GM12878 (cell line): ENCODE results near the gene SLC3A2. TPM values are rescaled to one million over a fixed set of nuclear protein-coding genes. Genes with fewer than 3 reads are reported as not detected.
A peak's percentile ranks its signal among the peaks of the same experiment; 100 is the strongest.

Experiments used
- ATAC-seq: fragments of 200-7000 bp; cut with Tn5 transposase; 3 replicates; pipeline ENCODE4 v1.9.1; 2020; ENCODE audit warnings: mild to moderate bottlenecking, moderate library complexity
- BruUV-seq: library from RNA; stranded (reverse); fragments of 400-500 nt; replicated peaks from 2 replicates; lab custom pipeline; 2021; lab: Mats Ljungman, UMichigan
- CTCF ChIA-PET: fragments of 300-600 bp; sonication (Branson Sonifier 250); formaldehyde crosslinking; extraction: SDS; loops from one replicate; lab custom pipeline; 2021; ENCODE audit warnings: inconsistent platforms; lab: Yijun Ruan, JAX
- POLR2A ChIA-PET: fragments of 350-600 bp; formaldehyde crosslinking; extraction: SDS; loops from one replicate; lab custom pipeline; 2021; ENCODE audit warnings: inconsistent platforms; lab: Charles Lee
- RAD21 ChIA-PET: fragments of 300-600 bp; sonication (Branson Sonifier 250); formaldehyde crosslinking; loops from one replicate; lab custom pipeline; 2023; ENCODE audit warnings: antibody characterized with exemption; ENCODE audit not compliant: unreplicated experiment; lab: Charles Lee
- SMC1A ChIA-PET: fragments of 300-600 bp; sonication (Branson Sonifier 250); formaldehyde crosslinking; loops from one replicate; lab custom pipeline; 2023; ENCODE audit not compliant: unreplicated experiment, uncharacterized antibody; lab: Charles Lee
- DNase-seq: peaks from one replicate; pipeline ENCODE4 v3.0.0-alpha.2; 2011; ENCODE audit warnings: low read depth, low spot score
- FAIRE-seq: peaks from 3 replicates; lab custom pipeline; 2011; peaks lifted over from hg19 to GRCh38; lab: Jason Lieb, UNC
- H2AFZ ChIP-seq: 2 replicates; pipeline ENCODE4 v1.6.0; 2011; ENCODE audit warnings: low read depth, low read length, control low read depth; ENCODE audit not compliant: control insufficient read depth
- H3K27ac ChIP-seq: 2 replicates; pipeline ENCODE4 v1.5.1; 2011; ENCODE audit warnings: control low read depth; ENCODE audit not compliant: control insufficient read depth, insufficient read depth
- H3K27me3 ChIP-seq, 2 experiments: replicated peaks in 1 of 2; 2 replicates each; pipeline versions ENCODE4 v1.6.0 to v1.6.1; 2011; ENCODE audit warnings: low read length in 1 of 2; ENCODE audit not compliant: control insufficient read depth in 2 of 2, insufficient read depth in 2 of 2
- H3K36me3 ChIP-seq, 2 experiments: 2 replicates each; pipeline ENCODE4 v1.5.1; 2011; ENCODE audit warnings: low read length in 1 of 2; ENCODE audit not compliant: control insufficient read depth in 2 of 2, insufficient read depth in 2 of 2
- H3K4me1 ChIP-seq: 2 replicates; pipeline ENCODE4 v1.6.1; 2011; ENCODE audit warnings: mild to moderate bottlenecking, low read length, moderate library complexity, mixed read lengths; ENCODE audit not compliant: control insufficient read depth, insufficient read depth
- H3K4me2 ChIP-seq: 2 replicates; pipeline ENCODE4 v1.6.0; 2011; ENCODE audit warnings: control low read depth; ENCODE audit not compliant: control insufficient read depth, insufficient read depth
- H3K4me3 ChIP-seq: fragments of 200-600 bp; sonication (generic); 2 replicates; pipeline ENCODE4 v1.5.1; 2016
- H3K79me2 ChIP-seq: 2 replicates; pipeline ENCODE4 v1.6.0; 2011; ENCODE audit warnings: low read length; ENCODE audit not compliant: control insufficient read depth, insufficient read depth
- H3K9ac ChIP-seq: 2 replicates; pipeline ENCODE4 v1.8.0; 2011; ENCODE audit warnings: low read length, control low read depth, mixed read lengths; ENCODE audit not compliant: control insufficient read depth, insufficient read depth
- H3K9me3 ChIP-seq: replicated peaks from 3 replicates; pipeline ENCODE4 v1.5.1; 2011; ENCODE audit warnings: mild to moderate bottlenecking, low read length; ENCODE audit not compliant: control insufficient read depth, insufficient read depth
- H4K20me1 ChIP-seq: 2 replicates; pipeline ENCODE4 v1.6.0; 2011; ENCODE audit not compliant: control insufficient read depth, insufficient read depth
- ATF2 ChIP-seq: IDR thresholded peaks from 2 replicates; pipeline ENCODE4 v1.6.1; 2012; ENCODE audit warnings: low read length, inconsistent platforms
- ATF3 ChIP-seq: IDR thresholded peaks from 2 replicates; pipeline ENCODE4 v1.6.1; 2011; ENCODE audit warnings: low read depth, mild to moderate bottlenecking, low read length, moderate library complexity, borderline replicate concordance; ENCODE audit errors: extremely low read depth
- CBFB ChIP-seq: IDR thresholded peaks from 2 replicates; pipeline ENCODE4 v1.6.1; 2016; ENCODE audit warnings: antibody characterized with exemption, low read depth
- CREM ChIP-seq: IDR thresholded peaks from 2 replicates; pipeline ENCODE4 v1.6.1; 2014; ENCODE audit warnings: antibody characterized with exemption, low read depth
- EP300 ChIP-seq, 2 experiments: fragments of 150-350 bp in 1 of 2; IDR thresholded peaks; 2 replicates each; pipeline ENCODE4 v1.6.1; 2011 to 2012; ENCODE audit warnings: low read depth in 2 of 2, low read length in 2 of 2, borderline replicate concordance in 1 of 2, improper control_type of control experiment in 1 of 2, inconsistent platforms in 1 of 2; ENCODE audit not compliant: control insufficient read depth in 1 of 2
- HSF1 ChIP-seq: fragments of 150-350 bp; IDR thresholded peaks from 2 replicates; pipeline ENCODE4 v1.6.1; 2014; ENCODE audit warnings: mild to moderate bottlenecking, low read depth, low read length
- JUNB ChIP-seq: IDR thresholded peaks from 2 replicates; pipeline ENCODE4 v1.6.1; 2016; ENCODE audit warnings: antibody characterized with exemption, mild to moderate bottlenecking
- MYB ChIP-seq: fragments of 150-350 bp; IDR thresholded peaks from 2 replicates; pipeline ENCODE4 v1.6.1; 2014; ENCODE audit warnings: mild to moderate bottlenecking, low read depth, low read length, borderline replicate concordance
- NFIC ChIP-seq: IDR thresholded peaks from 2 replicates; pipeline ENCODE4 v1.6.1; 2012; ENCODE audit warnings: low read depth, mild to moderate bottlenecking, inconsistent platforms, low read length, moderate library complexity
- NFYA ChIP-seq: IDR thresholded peaks from 2 replicates; pipeline ENCODE4 v1.6.1; 2011; ENCODE audit warnings: low read depth, mild to moderate bottlenecking, low read length, improper control_type of control experiment, borderline replicate concordance
- PAX5 ChIP-seq: IDR thresholded peaks from 2 replicates; pipeline ENCODE4 v1.6.1; 2011; ENCODE audit warnings: low read depth, low read length, borderline replicate concordance
- TARDBP ChIP-seq: IDR thresholded peaks from 2 replicates; pipeline ENCODE4 v1.6.1; 2016; ENCODE audit warnings: borderline replicate concordance
- WRNIP1 ChIP-seq: IDR thresholded peaks from 2 replicates; pipeline ENCODE4 v1.6.1; 2011; ENCODE audit warnings: low read depth, low read length, improper control_type of control experiment, borderline replicate concordance
- ZBED1 ChIP-seq: IDR thresholded peaks from 2 replicates; pipeline ENCODE4 v1.6.1; 2016; ENCODE audit warnings: borderline replicate concordance
- ZBTB4 ChIP-seq: fragments of 450-650 bp; formaldehyde crosslinking; IDR thresholded peaks from 2 replicates; pipeline ENCODE4 v1.4.0; 2022; ENCODE audit warnings: mild to moderate bottlenecking, moderate library complexity
- ZNF217 ChIP-seq: fragments of 450-650 bp; IDR thresholded peaks from 2 replicates; pipeline ENCODE4 v1.6.1; 2017; ENCODE audit warnings: antibody characterized with exemption, mild to moderate bottlenecking
- WGBS: methylation state at CpG from one replicate; pipeline ENCODE4 v1.1.6; 2016; ENCODE audit warnings: low lambda C conversion rate; ENCODE audit not compliant: insufficient replicate concordance, insufficient coverage; ENCODE audit errors: missing lambda C conversion rate; 5-methylcytosine and 5-hydroxymethylcytosine counted together
- in situ Hi-C: fragments of 300-500 bp; cut with MboI; formaldehyde crosslinking; loops from 9 replicates; pipeline ENCODE4 v1.14.3; 2018; ENCODE audit warnings: mixed read lengths
- intact Hi-C: fragments of 100-400 bp; cut with micrococcal nuclease; formaldehyde crosslinking; loops from one replicate; pipeline ENCODE4 v1.14.2; 2022; ENCODE audit not compliant: unreplicated experiment
- polyA plus RNA-seq, 11 experiments: library from polyadenylated mRNA; depleted of rRNA in 4 of 11; unstranded in 6 of 11; stranded (reverse) in 5 of 11; fragments of >200 nt; fragmentation: Nextera tagmentation in 4 of 11; fragmentation: Illumina TruSeq in 1 of 11; extraction: Ambion mirVana in 4 of 11; extraction: Trizol in 1 of 11; gene quantifications; 1 replicate in 1 of 11; 2 replicates in 10 of 11; pipeline versions ENCODE4 v1.2.1 to v1.2.3, GENCODE V29; 2011 to 2016; ENCODE audit warnings: inconsistent platforms in 2 of 11, missing spikeins in 2 of 11, low read depth in 1 of 11
- total RNA-seq, 4 experiments: library from RNA; depleted of rRNA in 3 of 4; stranded (reverse); fragments of >200 nt in 3 of 4; fragmentation: Illumina TruSeq in 1 of 4; extraction: Trizol in 1 of 4; gene quantifications; 2 replicates each; pipeline versions ENCODE4 v1.2.1 to v1.2.3, GENCODE V29; 2013 to 2021

Gene SLC3A2
- total and polyA plus RNA-seq, 10 of the 15 experiments (the other 5 are each of a cell fraction or from before 2014, with no cell fraction given): 6.9 to 158 (median 106) TPM

DNA sequence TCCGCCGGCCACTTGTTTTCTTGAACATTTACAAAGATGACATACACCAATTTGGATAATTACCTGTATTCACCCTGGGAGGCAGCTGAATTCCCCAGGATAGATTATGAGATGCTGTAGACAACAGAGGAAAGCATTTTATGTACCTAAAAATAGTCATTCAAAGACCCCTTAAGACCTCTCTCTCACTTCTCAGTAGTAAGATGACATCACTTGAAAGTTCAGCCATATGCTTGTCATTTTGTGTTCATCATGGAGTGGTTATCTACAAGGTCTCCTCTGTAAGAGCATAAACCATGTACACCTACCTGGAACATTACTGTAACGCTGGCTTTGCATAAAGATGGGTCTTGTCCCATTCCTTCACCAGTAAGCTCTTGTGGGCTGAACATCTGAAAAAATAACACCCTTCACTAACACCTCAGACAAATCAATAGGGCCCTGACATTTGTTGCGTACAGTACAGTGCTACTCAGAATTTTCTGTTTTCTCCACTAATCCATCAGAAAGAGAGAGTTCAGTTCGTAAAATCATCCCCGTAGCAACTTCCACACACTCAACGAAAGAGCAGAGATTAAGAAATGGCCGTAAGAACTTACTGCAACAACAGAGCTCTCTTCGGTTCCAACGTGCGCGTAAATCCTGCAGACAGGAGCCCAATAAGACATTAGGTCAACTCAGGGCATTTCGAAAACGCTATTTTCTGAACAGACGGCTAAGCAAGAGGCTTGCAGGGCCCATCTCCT lies 25.7 kb upstream of the SLC3A2 start:
- in situ Hi-C loops (no loop called here), intact Hi-C loops (no loop called here)
- H2AFZ ChIP-seq: no peak overlapping the region
- peaks cover 17% of the 10 kb centered on the region for H3K4me1 ChIP-seq
- ChIA-PET SMC1A (interaction anchor here (0.6 to 5.2 kb wide), 15 partner anchors 9 to 341 kb away, joined by 3 to 36 read pairs (median 4); partner anchors contain the start of genes HNRNPUL2, TMEM179B, WDR74 and ZBTB3), RAD21 (interaction anchor here (0.9 to 3.6 kb wide), 6 partner anchors 11 to 128 kb away, joined by 3 to 31 read pairs (median 10); partner anchors contain the start of genes HNRNPUL2, STX5, TMEM179B and TTC9C), CTCF (interaction anchor here (0.9 to 5.9 kb wide), 8 partner anchors 14 to 312 kb away, joined by 3 to 68 read pairs (median 4); partner anchors contain the start of genes SLC3A2, TMEM179B and TMEM223), POLR2A (interaction anchor here (0.5 to 7.8 kb wide), 27 partner anchors 8 to 254 kb away, joined by 3 to 92 read pairs (median 5); partner anchors contain the start of genes C11orf98, CSKMT, HNRNPUL2 and MTA2)
- TSS peak; percentile 72 for BruUV-seq
- FAIRE-seq (no peak), DNase-seq (no peak), ATAC-seq (no peak)
- H3K36me3 ChIP-seq: peaks cover 17 to 32% of the 10 kb centered on the region in 2 experiments
- under 1% methylated on average over 15 of the region's 15 CpGs for WGBS
- peak overlapping the region; percentile 88 for H3K27ac ChIP-seq
- no peaks in the 10 kb centered on the region for H3K9me3 ChIP-seq
- H3K79me2 ChIP-seq: peaks cover 83% of the 10 kb centered on the region
- H3K4me3 ChIP-seq: peak overlapping the region; percentile 91
- H3K4me2 ChIP-seq: peak overlapping the region; percentile 94
- no peaks in the 10 kb centered on the region for H3K27me3 ChIP-seq
- peak overlapping the region; percentile 88 for H3K9ac ChIP-seq
- 0 out of 2 replicates have a peak, but pooled peaks cover 3% of the 10 kb centered on the region for H4K20me1 ChIP-seq
- 0 out of 2 replicates have a peak, but pooled peaks have one; percentile 35 for TF ChIP-seq WRNIP1
- TF ChIP-seq CBFB: no peak
- TF ChIP-seq ZNF217: no peak
- TF ChIP-seq CREM: 0 out of 2 replicates have a peak, but pooled peaks have one; percentile 7
- TF ChIP-seq ZBTB4: no peak
- no peak for TF ChIP-seq NFIC
- no peak for TF ChIP-seq NFYA
- no peak for TF ChIP-seq PAX5
- TF ChIP-seq JUNB: no peak
- TF ChIP-seq ATF2: 0 out of 2 replicates have a peak, but pooled peaks have one; percentile 15
- TF ChIP-seq TARDBP: 0 out of 2 replicates have a peak, but pooled peaks have one; percentile 21
- no peak for TF ChIP-seq HSF1
- TF ChIP-seq ATF3: no peak
- TF ChIP-seq EP300 (IDR thresholded peaks at IDR 0.05; ENCODE audit: borderline replicate concordance in 1 of 2, control insufficient read depth in 1 of 2, low read depth in 2 of 2, low read length in 2 of 2): no peak
- peak; percentile 30; the same call in 1 of the 2 replicates for TF ChIP-seq ZBED1
- no peak for TF ChIP-seq MYB
